HepG2 (cell line): ENCODE results near the gene SMIM9. TPM values are rescaled to one million over a fixed set of nuclear protein-coding genes. Genes with fewer than 3 reads are reported as not detected.
A peak's percentile ranks its signal among the peaks of the same experiment; 100 is the strongest.

ENCODE experiments used
- ERF ChIP-seq: IDR thresholded peaks from 2 replicates; pipeline ENCODE4 v1.6.1; 2018; ENCODE audit warnings: missing biosample characterization, missing genetic modification reagents
- FOSL2 ChIP-seq: sonication (generic); formaldehyde crosslinking; IDR thresholded peaks from 2 replicates; pipeline ENCODE4 v1.4.0; 2020; ENCODE audit warnings: missing genetic modification reagents
- GABPA ChIP-seq, 2 experiments: IDR thresholded peaks; 2 replicates each; pipeline ENCODE4 v1.6.1; 2011 to 2016; ENCODE audit warnings: low read depth in 2 of 2, low read length in 1 of 2, missing biosample characterization in 1 of 2, missing genetic modification characterization in 1 of 2
- HHEX ChIP-seq: IDR thresholded peaks from 2 replicates; pipeline ENCODE4 v1.6.1; 2016; ENCODE audit warnings: control low read depth
- IKZF4 ChIP-seq: sonication (generic); formaldehyde crosslinking; IDR thresholded peaks from 2 replicates; pipeline ENCODE4 v1.5.1; 2020; ENCODE audit warnings: borderline replicate concordance, mild to moderate bottlenecking, low read depth, missing genetic modification reagents; ENCODE audit errors: not compliant biosample characterization
- KDM5B ChIP-seq: sonication (generic); formaldehyde crosslinking; IDR thresholded peaks from 2 replicates; pipeline ENCODE4 v1.4.0; 2020; ENCODE audit warnings: missing genetic modification reagents, mild to moderate bottlenecking, borderline replicate concordance
- NONO ChIP-seq, 2 experiments: fragments of 450-650 bp in 1 of 2; sonication (generic) in 1 of 2; formaldehyde crosslinking in 1 of 2; IDR thresholded peaks in 1 of 2; conservative IDR thresholded peaks in 1 of 2; 2 replicates each; pipeline versions ENCODE4 v1.6.1 to v1.8.0; 2017 to 2022; ENCODE audit warnings: mild to moderate bottlenecking in 1 of 2, missing genetic modification reagents in 1 of 2, moderate library complexity in 1 of 2
- PHF20 ChIP-seq: sonication (generic); formaldehyde crosslinking; IDR thresholded peaks from 2 replicates; pipeline ENCODE4 v1.5.0; 2020; ENCODE audit warnings: mild to moderate bottlenecking, missing genetic modification reagents
- RNF2 ChIP-seq: fragments of 450-650 bp; conservative IDR thresholded peaks from 2 replicates; pipeline ENCODE4 v1.6.1; 2016; ENCODE audit warnings: low read depth
- SIN3B ChIP-seq: fragments of 150-350 bp; IDR thresholded peaks from 2 replicates; pipeline ENCODE4 v1.6.1; 2014; ENCODE audit warnings: low read length
- SP140L ChIP-seq: sonication (generic); formaldehyde crosslinking; IDR thresholded peaks from 2 replicates; pipeline ENCODE4 v1.4.0; 2020; ENCODE audit warnings: missing genetic modification reagents, borderline replicate concordance
- SP5 ChIP-seq: IDR thresholded peaks from 2 replicates; pipeline ENCODE4 v1.6.1; 2016; ENCODE audit warnings: low read depth, borderline replicate concordance
- STAT5B ChIP-seq: sonication (generic); formaldehyde crosslinking; IDR thresholded peaks from 2 replicates; pipeline ENCODE4 v1.4.0; 2020; ENCODE audit warnings: missing genetic modification reagents
- TCF7L2 ChIP-seq: IDR thresholded peaks from 2 replicates; pipeline ENCODE4 v1.6.1; 2011; ENCODE audit warnings: mild to moderate bottlenecking, low read depth, low read length, moderate library complexity
- ZFP82 ChIP-seq: sonication (generic); formaldehyde crosslinking; IDR thresholded peaks from 2 replicates; pipeline ENCODE4 v1.5.1; 2020; ENCODE audit warnings: mild to moderate bottlenecking, missing genetic modification reagents, borderline replicate concordance
- ZFYVE20 ChIP-seq: sonication (generic); formaldehyde crosslinking; IDR thresholded peaks from 2 replicates; pipeline ENCODE4 v1.8.0; 2023; ENCODE audit warnings: low read depth, mild to moderate bottlenecking, moderate library complexity, missing genetic modification reagents, borderline replicate concordance
- ZNF205 ChIP-seq: IDR thresholded peaks from 2 replicates; pipeline ENCODE4 v1.6.1; 2018; ENCODE audit warnings: missing biosample characterization, missing genetic modification reagents
- ZNF326 ChIP-seq: sonication (generic); formaldehyde crosslinking; IDR thresholded peaks from 2 replicates; pipeline ENCODE4 v1.4.0; 2020; ENCODE audit warnings: missing genetic modification reagents, borderline replicate concordance
- ZNF615 ChIP-seq: sonication (generic); formaldehyde crosslinking; IDR thresholded peaks from 2 replicates; pipeline ENCODE4 v1.5.0; 2020; ENCODE audit warnings: mild to moderate bottlenecking, missing genetic modification reagents, borderline replicate concordance
- polyA plus RNA-seq, 8 experiments: library from polyadenylated mRNA; depleted of rRNA in 3 of 8; stranded (reverse) in 7 of 8; unstranded in 1 of 8; fragments of >200 nt; fragmentation: Illumina TruSeq in 4 of 8; extraction: Trizol in 4 of 8; gene quantifications; 2 replicates each; pipeline versions ENCODE4 v1.2.1 to v1.2.3, GENCODE V29; 2011 to 2016; ENCODE audit warnings: low read depth in 4 of 8, missing spikeins in 1 of 8, mixed read lengths in 1 of 8; ENCODE audit not compliant: insufficient read depth in 1 of 8
- total RNA-seq, 5 experiments: library from RNA; depleted of rRNA; stranded (reverse); fragments of >200 nt; fragmentation: Illumina TruSeq; extraction: Trizol; gene quantifications; 2 replicates each; pipeline ENCODE4 v1.2.3, GENCODE V29; 2016; ENCODE audit warnings: low read depth in 1 of 5
- TF ChIP-seq, protein P1 (sequence below): conservative IDR thresholded peaks from 2 replicates; pipeline ENCODE4 v1.6.1; 2018; ENCODE audit warnings: missing genetic modification reagents
- TF ChIP-seq, protein P2 (sequence below): sonication (generic); formaldehyde crosslinking; IDR thresholded peaks from 2 replicates; pipeline ENCODE4 v1.8.0; 2022; ENCODE audit warnings: missing genetic modification reagents, low read depth, mild to moderate bottlenecking, borderline replicate concordance
- TF ChIP-seq, protein P3 (sequence below): sonication (generic); formaldehyde crosslinking; IDR thresholded peaks from 2 replicates; pipeline ENCODE4 v1.4.0; 2020; ENCODE audit warnings: missing genetic modification reagents
- TF ChIP-seq, protein P4 (sequence below): sonication (generic); formaldehyde crosslinking; IDR thresholded peaks from 2 replicates; pipeline ENCODE4 v1.4.0; 2020; ENCODE audit warnings: missing genetic modification reagents
- TF ChIP-seq, protein P5 (sequence below): sonication (generic); formaldehyde crosslinking; IDR thresholded peaks from 2 replicates; pipeline ENCODE4 v1.4.0; 2020; ENCODE audit warnings: mild to moderate bottlenecking, missing genetic modification reagents

Gene SMIM9
- total and polyA plus RNA-seq, 2 of the 13 experiments (the other 11 are each of a cell fraction or from before 2014, with no cell fraction given): not detected

DNA sequence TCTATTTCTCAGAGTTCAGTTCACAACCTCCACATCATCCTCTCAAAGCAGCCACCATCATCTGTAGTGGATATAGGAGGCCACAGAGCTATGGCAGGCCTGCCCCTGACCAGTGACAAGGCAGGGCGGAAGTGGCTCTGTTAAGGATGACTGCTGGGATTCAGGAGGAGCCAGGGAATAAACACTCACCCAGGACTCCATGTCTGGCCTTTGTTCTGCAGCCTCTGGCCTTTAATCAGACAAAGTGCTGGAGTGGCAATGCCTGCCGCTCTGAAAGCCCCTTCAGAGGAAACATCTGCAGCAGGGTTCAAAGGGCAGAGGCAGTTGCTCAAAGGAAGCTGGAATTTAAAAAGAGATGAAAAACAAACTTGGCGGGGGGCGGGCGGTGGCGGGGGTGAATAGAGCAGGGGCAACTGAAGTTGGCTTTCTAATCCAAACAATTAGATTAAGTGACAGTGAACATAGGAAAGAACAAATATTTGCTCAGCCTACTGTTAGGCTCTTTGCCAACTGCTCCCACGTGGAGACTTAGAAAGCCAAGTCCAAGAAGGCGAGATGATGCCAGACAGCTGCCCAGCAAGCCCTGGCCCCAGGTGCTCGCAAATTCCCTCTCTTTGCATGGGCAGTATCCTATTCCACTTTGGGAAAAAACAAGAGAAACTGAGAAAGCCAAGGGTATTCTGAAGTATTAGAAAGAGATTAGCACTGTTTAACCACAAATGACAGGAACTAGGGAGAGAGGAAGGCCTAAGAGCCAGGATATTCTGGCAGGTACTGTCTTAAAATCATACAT lies 34.7 kb downstream of the SMIM9 start (continued):
- TF ChIP-seq ZNF205 (CRISPR knock-in tag): no peak
- no peak for TF ChIP-seq SIN3B
- no peak for TF ChIP-seq ZNF326 (CRISPR knock-in tag)
- no peak for TF ChIP-seq KDM5B
- TF ChIP-seq STAT5B (CRISPR knock-in tag): no peak
- TF ChIP-seq, protein P1, sequence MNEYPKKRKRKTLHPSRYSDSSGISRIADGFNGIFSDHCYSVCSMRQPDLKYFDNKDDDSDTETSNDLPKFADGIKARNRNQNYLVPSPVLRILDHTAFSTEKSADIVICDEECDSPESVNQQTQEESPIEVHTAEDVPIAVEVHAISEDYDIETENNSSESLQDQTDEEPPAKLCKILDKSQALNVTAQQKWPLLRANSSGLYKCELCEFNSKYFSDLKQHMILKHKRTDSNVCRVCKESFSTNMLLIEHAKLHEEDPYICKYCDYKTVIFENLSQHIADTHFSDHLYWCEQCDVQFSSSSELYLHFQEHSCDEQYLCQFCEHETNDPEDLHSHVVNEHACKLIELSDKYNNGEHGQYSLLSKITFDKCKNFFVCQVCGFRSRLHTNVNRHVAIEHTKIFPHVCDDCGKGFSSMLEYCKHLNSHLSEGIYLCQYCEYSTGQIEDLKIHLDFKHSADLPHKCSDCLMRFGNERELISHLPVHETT (CRISPR knock-in tag): no peak
- TF ChIP-seq, protein P2, sequence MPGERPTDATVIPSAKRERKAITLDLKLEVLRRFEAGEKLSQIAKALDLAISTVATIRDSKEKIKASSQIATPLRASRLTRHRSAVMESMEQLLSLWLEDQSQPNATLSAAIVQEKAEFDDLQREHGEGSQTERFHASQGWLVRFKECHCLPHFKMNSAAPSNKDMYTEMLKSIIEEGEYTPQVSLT (CRISPR knock-in tag): no peak
- peak; percentile 48 for TF ChIP-seq SP5 (CRISPR knock-in tag)
- TF ChIP-seq TCF7L2: 0 out of 2 replicates have a peak, but pooled peaks have one; percentile 22
- TF ChIP-seq ZFYVE20 (CRISPR knock-in tag): no peak
- TF ChIP-seq, protein P3, sequence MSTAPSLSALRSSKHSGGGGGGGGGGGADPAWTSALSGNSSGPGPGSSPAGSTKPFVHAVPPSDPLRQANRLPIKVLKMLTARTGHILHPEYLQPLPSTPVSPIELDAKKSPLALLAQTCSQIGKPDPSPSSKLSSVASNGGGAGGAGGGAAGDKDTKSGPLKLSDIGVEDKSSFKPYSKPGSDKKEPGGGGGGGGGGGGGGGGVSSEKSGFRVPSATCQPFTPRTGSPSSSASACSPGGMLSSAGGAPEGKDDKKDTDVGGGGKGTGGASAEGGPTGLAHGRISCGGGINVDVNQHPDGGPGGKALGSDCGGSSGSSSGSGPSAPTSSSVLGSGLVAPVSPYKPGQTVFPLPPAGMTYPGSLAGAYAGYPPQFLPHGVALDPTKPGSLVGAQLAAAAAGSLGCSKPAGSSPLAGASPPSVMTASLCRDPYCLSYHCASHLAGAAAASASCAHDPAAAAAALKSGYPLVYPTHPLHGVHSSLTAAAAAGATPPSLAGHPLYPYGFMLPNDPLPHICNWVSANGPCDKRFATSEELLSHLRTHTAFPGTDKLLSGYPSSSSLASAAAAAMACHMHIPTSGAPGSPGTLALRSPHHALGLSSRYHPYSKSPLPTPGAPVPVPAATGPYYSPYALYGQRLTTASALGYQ: peak; percentile 29; the same call in 1 of the 2 replicates
- TF ChIP-seq ZNF615 (CRISPR knock-in tag): no peak
- TF ChIP-seq RNF2: no peak
- peak; percentile 82 for TF ChIP-seq HHEX (CRISPR knock-in tag)
- no peak for TF ChIP-seq ERF (CRISPR knock-in tag)
- TF ChIP-seq GABPA (IDR thresholded peaks at IDR 0.05; ENCODE audit: low read depth, low read length): no peak
- peak; percentile 68 for TF ChIP-seq GABPA (CRISPR knock-in tag; IDR thresholded peaks at IDR 0.05; ENCODE audit: low read depth)
- no peak for TF ChIP-seq NONO (IDR thresholded peaks at IDR 0.05)
- no peak for TF ChIP-seq NONO (CRISPR knock-in tag; conservative IDR thresholded peaks at IDR 0.05)
- TF ChIP-seq FOSL2 (CRISPR knock-in tag): peak; percentile 4; the same call in 1 of the 2 replicates
- TF ChIP-seq IKZF4 (CRISPR knock-in tag): no peak
- no peak for TF ChIP-seq SP140L
- no peak for TF ChIP-seq PHF20 (CRISPR knock-in tag)
- TF ChIP-seq, protein P4, sequence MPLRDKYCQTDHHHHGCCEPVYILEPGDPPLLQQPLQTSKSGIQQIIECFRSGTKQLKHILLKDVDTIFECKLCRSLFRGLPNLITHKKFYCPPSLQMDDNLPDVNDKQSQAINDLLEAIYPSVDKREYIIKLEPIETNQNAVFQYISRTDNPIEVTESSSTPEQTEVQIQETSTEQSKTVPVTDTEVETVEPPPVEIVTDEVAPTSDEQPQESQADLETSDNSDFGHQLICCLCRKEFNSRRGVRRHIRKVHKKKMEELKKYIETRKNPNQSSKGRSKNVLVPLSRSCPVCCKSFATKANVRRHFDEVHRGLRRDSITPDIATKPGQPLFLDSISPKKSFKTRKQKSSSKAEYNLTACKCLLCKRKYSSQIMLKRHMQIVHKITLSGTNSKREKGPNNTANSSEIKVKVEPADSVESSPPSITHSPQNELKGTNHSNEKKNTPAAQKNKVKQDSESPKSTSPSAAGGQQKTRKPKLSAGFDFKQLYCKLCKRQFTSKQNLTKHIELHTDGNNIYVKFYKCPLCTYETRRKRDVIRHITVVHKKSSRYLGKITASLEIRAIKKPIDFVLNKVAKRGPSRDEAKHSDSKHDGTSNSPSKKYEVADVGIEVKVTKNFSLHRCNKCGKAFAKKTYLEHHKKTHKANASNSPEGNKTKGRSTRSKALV (CRISPR knock-in tag): no peak
- TF ChIP-seq ZFP82 (CRISPR knock-in tag): no peak
- TF ChIP-seq, protein P5, sequence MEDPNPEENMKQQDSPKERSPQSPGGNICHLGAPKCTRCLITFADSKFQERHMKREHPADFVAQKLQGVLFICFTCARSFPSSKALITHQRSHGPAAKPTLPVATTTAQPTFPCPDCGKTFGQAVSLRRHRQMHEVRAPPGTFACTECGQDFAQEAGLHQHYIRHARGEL (CRISPR knock-in tag): no peak
